GM21360 (cell line): ENCODE measurements around the gene BRINP1.
"Not testable (repeated sequence)": the region's sequence is repeated elsewhere in the genome, so short reads cannot be mapped to it uniquely, and the experiment has no call there.

ENCODE experiments used
- ATAC-seq: cut with Tn5 transposase; IDR thresholded peaks from one replicate; pipeline ENCODE4 v1.9.1; 2021; ENCODE audit warnings: mild to moderate bottlenecking, moderate library complexity; ENCODE audit not compliant: unreplicated experiment

BRINP1 gene

DNA sequence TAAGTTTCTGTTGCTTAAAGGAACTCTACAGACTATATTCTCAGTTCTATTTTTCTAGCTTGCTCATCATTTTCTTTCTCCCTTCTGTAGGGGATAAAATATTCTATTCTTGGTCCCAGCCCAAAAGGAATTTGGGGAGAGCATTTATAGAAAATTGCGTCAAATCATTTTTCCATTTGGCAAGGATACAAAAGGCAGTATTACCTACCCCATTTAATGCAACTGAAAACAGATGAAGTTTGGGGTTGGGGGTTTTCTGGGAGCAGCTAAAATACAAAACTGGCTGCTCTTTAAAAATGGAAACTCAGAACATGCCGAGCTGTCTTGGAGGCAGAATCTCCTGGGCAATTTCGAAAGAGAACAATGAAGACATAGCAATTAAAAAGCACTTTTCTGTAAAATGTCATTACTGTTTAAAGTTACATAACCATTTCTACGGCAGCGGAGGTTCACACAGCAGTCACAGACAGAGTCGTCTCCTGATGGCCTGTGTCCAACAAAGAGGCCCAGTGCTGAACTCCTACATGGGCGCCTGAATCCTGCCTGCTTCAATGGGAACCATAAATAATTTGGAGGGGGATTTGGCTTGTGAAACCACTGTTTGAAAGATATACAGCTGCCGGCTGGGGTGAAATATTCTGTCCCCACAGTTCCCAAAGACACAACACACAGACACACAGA is 152.4 kb downstream of the BRINP1 start:
- ATAC-seq: no peak

DNA sequence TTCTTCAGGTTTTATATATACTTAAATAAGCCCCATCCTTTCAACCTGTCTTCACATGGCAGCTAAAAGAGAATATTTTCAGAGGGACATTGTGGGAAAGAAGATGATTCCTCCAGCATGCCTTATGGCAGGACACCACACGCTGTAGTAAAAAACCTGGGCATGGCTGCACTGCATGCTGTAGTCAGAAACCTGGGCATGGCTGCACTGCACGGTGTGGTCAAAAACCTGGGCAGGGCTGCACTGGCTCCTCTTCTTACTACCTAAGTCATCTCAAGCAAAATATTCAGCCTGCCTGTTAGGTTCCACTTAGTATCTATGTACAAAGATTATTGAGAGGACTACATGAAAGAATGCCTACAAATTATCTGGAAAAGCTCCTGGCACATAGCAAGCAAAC is 153.6 kb downstream of the BRINP1 start:
- ATAC-seq: no peak

DNA sequence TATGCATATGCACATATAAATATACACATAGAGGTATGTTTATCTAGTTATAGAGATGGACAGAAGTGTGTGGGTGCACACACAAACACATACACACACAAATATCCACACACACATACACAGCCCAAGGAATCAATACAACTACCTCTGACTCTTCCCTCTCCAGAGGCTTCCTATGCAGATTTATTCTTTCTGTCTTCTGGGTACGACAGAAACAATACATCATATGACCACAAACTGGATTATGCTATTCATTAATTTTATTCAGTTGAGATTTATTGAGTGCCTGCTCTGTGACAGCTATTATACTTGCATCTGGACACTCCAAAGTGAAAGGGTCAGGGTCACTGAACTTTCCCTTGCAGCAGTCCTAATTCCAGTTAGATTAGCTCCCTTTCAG is 155.8 kb downstream of the BRINP1 start:
- ATAC-seq: no peak

- no peak for ATAC-seq
These were observed 171.2 kb downstream of the BRINP1 start for GRCh38 chr9:119197893-119198607.

DNA sequence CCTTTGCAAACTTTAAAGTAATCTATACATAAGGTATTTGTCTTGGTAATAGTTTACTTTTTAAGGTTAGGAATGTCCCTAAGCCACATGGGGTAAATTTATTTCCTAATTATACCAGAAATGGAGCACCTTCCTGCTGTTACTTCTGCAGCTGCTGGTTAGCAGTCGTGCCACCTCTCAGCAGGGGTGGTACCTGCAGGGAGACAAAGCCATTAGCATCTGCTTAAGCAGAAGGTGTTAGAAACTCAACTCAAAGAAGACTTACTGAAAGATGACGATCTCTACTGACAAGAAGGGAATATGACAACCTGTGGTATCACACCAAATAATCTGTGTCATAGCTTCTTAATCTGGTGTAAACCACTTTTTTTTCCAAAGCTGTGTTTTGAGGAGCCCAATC is 173.7 kb downstream of the BRINP1 start:
- no peak for ATAC-seq

GRCh38 chr9:119185298-119185697 is 183.9 kb downstream of the BRINP1 start:
- ATAC-seq: no peak

GRCh38 chr9:119184265-119184936 is 184.8 kb downstream of the BRINP1 start:
- no peak for ATAC-seq

GRCh38 chr9:119181561-119181960 is 187.7 kb downstream of the BRINP1 start:
- ATAC-seq: no peak

DNA sequence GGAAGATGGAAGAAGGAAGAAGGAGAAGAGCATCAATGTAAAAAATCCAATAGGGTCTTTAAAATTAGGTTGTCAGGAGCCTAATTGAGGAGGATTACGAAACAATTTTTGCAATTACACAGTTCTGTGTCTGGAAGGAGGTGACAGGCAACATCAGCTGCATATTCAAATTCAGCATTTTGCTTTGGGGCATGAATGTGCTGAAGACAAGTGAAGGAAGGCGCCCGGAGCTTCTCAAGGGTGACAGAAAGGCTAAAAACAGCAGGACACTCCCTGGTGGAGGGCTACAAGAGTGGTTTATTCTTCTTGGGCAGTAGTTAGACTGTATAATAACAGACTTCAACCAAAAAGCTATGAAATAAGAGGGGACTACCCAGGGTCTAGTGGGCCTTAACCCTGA is 188.3 kb downstream of the BRINP1 start:
- no peak for ATAC-seq

GRCh38 chr9:119179701-119180100 is 189.5 kb downstream of the BRINP1 start:
- ATAC-seq: no peak

- no peak for ATAC-seq
These were observed 192.0 kb downstream of the BRINP1 start for GRCh38 chr9:119177196-119177595.

DNA sequence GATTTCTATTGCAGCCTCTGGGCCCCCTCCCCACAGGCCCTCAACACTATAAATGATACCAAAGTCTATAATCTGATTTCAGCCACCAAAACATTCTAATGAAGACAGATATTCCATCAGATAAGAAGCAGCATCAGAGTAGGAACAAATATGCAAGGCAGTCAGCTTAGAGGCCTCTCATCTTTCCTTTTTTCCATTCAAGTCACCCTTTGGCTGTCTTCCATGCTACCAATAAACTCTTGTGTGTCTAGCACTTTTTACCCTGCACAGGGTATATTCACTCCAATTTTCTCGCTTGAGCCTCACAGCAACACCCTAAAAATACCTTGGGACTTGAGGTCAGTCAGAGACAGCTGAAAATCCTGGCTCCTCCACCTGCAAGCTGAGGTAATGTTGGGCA is 193.7 kb downstream of the BRINP1 start:
- no peak for ATAC-seq

GRCh38 chr9:119169222-119169621 is 200.0 kb downstream of the BRINP1 start:
- not testable (repeated sequence) for ATAC-seq

DNA sequence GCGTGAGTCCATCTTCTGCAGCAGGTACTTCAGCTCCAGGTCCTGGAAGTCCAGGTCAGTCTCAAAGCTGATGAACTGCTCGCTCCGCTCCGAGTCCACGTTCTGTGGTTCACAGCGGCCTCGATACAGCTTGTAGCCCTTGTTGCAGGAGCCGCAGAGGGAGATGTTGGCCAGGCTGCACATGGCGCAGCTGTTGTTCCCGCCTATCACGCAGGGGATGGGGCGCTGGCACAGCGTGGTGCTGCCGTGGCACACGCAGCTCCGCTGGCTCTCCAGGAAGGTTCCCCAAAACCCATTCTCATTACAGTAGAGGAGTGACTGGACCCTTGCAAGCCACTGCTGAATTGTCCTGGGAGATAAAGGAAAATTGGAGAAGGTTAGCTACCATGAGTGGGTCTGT is 201.4 kb downstream of the BRINP1 start:
- ATAC-seq: no peak

GRCh38 chr9:119167267-119167666 is 202.0 kb downstream of the BRINP1 start:
- ATAC-seq: no peak

GRCh38 chr9:119166096-119166495 is 203.1 kb downstream of the BRINP1 start:
- no peak for ATAC-seq

DNA sequence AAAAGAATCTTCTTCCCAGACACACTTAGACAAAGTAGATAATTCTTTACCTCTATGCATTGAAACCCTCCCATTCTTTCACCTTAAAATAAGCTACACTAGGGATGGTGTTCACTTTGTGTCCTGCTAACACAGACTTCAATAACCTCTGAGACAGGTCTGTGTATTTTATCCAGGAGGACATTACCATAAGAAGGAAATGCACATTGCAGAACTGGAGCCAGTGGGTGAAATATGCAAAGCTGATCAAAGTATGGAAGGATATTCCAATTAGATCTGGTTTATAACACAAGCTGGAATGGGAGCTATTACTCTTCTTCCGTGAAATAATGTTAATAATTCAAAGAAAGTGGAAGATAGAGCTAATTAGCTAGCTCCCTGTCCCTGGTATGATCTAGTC is 204.1 kb downstream of the BRINP1 start:
- no peak for ATAC-seq

DNA sequence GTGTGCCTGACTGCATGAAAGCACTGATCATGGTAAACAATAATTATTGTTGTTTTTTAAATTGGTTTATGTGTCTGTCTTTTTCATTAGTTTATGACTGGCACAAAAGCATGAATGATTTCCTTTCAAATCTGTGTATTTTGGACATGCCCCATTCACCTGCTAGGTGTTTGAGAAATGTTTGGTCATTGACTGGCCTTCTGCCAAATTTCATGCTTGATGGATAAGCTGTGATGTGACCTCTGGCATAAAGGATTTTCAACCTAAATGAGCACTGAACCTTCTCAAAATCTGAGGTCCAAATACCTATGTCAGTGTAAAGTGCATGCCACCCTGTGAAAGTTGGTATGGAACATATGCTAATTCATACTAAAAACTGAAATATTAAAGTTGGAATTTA is 204.5 kb downstream of the BRINP1 start:
- no peak for ATAC-seq

- no peak for ATAC-seq
These were observed 208.7 kb downstream of the BRINP1 start for GRCh38 chr9:119160551-119160950.

- ATAC-seq: no peak
These were observed 209.8 kb downstream of the BRINP1 start for GRCh38 chr9:119159386-119159785.

DNA sequence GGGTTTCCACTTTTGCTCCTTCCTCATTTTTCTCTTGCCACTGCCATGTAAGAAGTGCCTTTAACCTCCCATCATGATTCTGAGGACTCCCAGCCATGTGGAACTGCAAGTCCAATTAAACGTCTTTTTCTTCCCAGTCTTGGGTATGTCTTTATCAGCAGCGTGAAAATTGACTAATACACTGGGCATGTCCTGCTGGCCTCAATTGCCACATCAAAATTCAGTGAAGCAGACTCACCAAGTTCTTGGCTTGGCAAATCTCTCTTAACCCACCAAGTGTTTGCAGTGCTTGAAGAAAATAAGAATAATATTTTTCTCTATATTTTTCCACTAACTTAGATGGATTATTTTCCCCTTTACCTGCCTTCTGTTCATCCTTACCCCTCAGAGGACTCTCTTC is 212.0 kb downstream of the BRINP1 start:
- no peak for ATAC-seq

- ATAC-seq: no peak
These were observed 212.9 kb downstream of the BRINP1 start for GRCh38 chr9:119156354-119156753.
